ENCODE measurements around the gene NACC2.

The NACC2 gene

GRCh38 chr9:135963938-135964337 is 131.2 kb downstream of the NACC2 start:
- Histone ChIP-seq H3K4me3 (ENCODE audit: low read length) (no peak overlapping the region), H3K36me3 (ENCODE audit: insufficient read depth, low read length) (no peaks in the 10 kb centered on the region), H3K4me1 (ENCODE audit: control insufficient read depth, insufficient read depth, low read length) (peaks cover 14% of the 10 kb centered on the region), H3K9me3 (replicated peaks; ENCODE audit: low read length) (no peaks in the 10 kb centered on the region), H3K9ac (ENCODE audit: low read depth, low read length) (no peak overlapping the region), H3K4me2 (ENCODE audit: low read length) (no peak overlapping the region), H3K27me3 (ENCODE audit: control insufficient read depth, insufficient read depth, low read length) (peaks cover 8% of the 10 kb centered on the region)

- no peak overlapping the region for H3K4me2 ChIP-seq (ENCODE audit: low read length)
- no peaks in the 10 kb centered on the region for H3K36me3 ChIP-seq (ENCODE audit: insufficient read depth, low read length)
- peaks cover 8% of the 10 kb centered on the region for H3K27me3 ChIP-seq (ENCODE audit: control insufficient read depth, insufficient read depth, low read length)
- H3K9ac ChIP-seq (ENCODE audit: low read depth, low read length), result no peak overlapping the region
- H3K4me3 ChIP-seq (ENCODE audit: low read length), result no peak overlapping the region
- no peaks in the 10 kb centered on the region for H3K9me3 ChIP-seq (replicated peaks; ENCODE audit: low read length)
- peaks cover 14% of the 10 kb centered on the region for H3K4me1 ChIP-seq (ENCODE audit: control insufficient read depth, insufficient read depth, low read length)
Measured at GRCh38 chr9:135963338-135963737, 131.8 kb downstream of the NACC2 start.

GRCh38 chr9:135962696-135963307 is 132.3 kb downstream of the NACC2 start:
- H3K4me2 ChIP-seq (ENCODE audit: low read length), result no peak overlapping the region
- no peak overlapping the region for H3K4me3 ChIP-seq (ENCODE audit: low read length)
- no peaks in the 10 kb centered on the region for H3K9me3 ChIP-seq (replicated peaks; ENCODE audit: low read length)
- H3K9ac ChIP-seq (ENCODE audit: low read depth, low read length), result no peak overlapping the region
- H3K4me1 ChIP-seq (ENCODE audit: control insufficient read depth, insufficient read depth, low read length), result peaks cover 13% of the 10 kb centered on the region
- H3K27me3 ChIP-seq (ENCODE audit: control insufficient read depth, insufficient read depth, low read length), result peaks cover 8% of the 10 kb centered on the region
- no peaks in the 10 kb centered on the region for H3K36me3 ChIP-seq (ENCODE audit: insufficient read depth, low read length)

DNA sequence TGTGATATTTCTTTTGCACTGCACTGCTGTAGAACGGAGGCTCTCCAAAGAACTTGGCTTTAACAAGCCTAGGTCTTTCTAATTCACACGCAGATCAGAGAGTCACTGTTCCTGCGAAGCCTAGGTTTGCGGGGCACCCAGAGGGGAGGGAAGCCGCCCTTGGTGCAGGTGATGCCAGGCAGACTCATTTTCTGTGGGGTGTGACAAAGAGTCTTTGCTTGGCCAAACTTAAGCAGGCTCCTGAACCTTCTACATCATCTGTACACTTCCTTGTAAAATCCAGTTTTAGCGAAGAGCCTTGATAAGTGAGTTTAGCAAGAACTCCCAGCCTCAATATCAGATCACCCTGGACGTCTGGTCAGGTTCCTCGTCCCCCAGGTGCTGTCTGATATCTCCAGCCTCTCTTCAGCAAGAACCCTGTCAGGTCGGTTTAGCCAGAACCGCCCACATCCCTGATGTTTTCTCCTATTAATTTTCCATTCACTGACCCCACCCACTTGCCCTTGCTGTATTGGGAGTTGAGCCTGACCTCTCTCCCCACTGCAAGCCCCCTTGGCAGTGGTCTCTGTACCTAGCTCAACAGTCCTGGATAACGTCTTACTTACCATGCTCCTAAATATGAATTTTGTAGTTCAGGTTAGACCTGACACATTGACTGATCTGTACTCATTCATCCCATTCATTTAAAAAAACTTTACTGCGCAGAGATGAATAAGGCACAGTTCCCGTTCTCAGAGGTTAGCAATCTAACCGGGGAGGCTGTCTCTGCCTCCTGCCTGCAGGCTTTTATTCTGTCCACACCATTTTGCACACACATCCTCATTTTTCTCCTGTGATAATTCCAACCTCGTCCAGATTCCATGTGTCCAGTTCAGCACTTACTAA is 133.0 kb downstream of the NACC2 start:
- Histone ChIP-seq H3K9ac (ENCODE audit: low read depth, low read length) (no peak overlapping the region), H3K4me1 (ENCODE audit: control insufficient read depth, insufficient read depth, low read length) (peaks cover 10% of the 10 kb centered on the region), H3K4me3 (ENCODE audit: low read length) (no peak overlapping the region), H3K27me3 (ENCODE audit: control insufficient read depth, insufficient read depth, low read length) (peaks cover 8% of the 10 kb centered on the region), H3K9me3 (replicated peaks; ENCODE audit: low read length) (no peaks in the 10 kb centered on the region), H3K4me2 (ENCODE audit: low read length) (peak overlapping the region; percentile 45), H3K36me3 (ENCODE audit: insufficient read depth, low read length) (no peaks in the 10 kb centered on the region)

DNA sequence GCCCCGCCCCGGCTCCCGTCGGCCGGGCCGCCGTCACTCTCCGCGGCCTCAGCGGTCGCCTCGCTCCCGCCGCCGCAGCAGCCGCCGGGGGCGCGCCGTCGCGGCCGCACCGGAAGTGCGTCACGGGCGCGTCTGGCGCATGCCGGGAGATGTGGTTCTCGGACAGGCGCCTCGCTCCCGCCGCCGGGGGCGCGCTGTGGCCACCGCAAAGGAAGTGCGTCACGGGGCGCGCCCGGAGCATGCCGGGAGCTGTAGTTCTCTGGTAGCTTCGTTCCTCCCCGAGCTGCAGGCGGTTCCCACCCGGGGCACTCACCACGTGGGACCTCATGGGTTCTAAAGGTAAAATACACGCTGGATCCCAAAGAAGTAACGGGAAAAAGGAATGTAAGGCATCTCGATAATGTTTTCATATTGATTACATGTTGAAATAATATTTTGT is 133.8 kb downstream of the NACC2 start, which contains the start of gene UBAC1:
UBAC1 (minus strand) TSS at position 97 of the 439 bp plus-strand sequence. CDS start 211 bp downstream, outside the sequence.
- Histone ChIP-seq H3K4me3 (ENCODE audit: low read length) (peak within 1 kb of the TSS; percentile 77), H3K27me3 (ENCODE audit: control insufficient read depth, insufficient read depth, low read length) (peaks cover 8% of the 10 kb centered on the region), H3K4me2 (ENCODE audit: low read length) (peak within 1 kb of the TSS; percentile 83), H3K9ac (ENCODE audit: low read depth, low read length) (peak within 1 kb of the TSS; percentile 74), H3K36me3 (ENCODE audit: insufficient read depth, low read length) (no peaks in the 10 kb centered on the region), H3K9me3 (replicated peaks; ENCODE audit: low read length) (no peaks in the 10 kb centered on the region), H3K4me1 (ENCODE audit: control insufficient read depth, insufficient read depth, low read length) (peaks cover 10% of the 10 kb centered on the region)

DNA sequence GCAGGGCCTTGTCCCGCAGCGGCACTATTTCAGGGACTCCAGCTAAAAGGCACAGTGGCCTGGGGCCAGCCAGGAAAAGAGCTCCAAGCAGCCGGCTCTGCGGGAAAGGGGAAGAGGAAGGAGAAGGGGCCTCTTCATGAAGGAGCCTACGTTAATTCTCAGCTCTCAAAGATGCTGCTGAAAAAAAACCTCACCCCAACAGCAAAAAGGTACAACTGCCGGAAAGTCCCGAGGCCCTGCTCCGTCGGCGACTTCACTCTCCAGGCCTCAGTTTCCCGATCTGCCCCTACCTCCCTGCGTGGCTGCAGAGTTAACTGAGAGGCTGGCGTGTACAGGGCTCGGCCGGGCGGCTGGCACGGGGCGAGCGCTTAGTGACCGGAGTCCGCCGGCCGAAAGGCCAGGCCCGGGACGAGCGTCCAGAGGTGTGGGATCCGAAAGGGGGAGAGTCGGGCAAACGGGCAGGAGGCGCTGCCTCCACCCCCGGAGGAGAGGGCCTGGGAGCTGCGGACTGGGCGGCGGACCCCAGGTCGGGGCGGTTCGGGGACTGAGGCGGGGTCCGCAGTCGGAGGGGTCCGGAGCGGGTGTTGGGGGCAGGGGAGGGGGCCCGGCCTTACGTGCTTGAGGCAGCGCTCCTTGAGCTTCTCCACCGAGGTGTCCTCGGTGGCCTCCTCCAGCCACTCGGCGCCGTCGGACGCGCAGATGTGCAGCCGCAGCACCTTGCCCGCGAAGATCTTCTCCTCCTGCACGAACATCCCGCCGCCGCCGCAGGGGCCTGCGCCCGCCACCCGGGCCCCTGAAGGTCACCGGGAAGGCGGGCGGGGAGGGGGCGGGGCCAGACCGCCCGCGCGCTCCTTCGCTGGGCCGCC is 134.4 kb downstream of the NACC2 start:
- H3K4me2 ChIP-seq (ENCODE audit: low read length), result peak overlapping the region; percentile 83

DNA sequence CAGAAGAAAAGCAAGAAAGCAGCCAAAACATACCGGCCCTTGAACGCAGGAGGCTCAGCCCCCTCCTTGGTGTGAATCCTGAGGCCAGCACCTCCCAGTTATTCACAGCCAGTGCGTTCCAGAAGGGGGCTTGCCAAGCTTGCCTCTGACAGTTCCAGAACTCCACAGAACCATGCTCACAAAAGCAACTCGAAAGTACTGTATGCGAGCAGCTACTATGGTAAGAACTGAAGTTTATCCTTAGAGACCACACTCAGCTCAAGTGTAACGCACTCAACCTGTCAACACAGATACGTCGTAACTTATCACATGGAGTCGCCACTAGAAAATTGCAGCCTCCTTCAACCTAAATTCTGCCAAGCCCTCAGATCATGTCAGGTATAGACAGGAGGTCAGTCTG is 135.3 kb downstream of the NACC2 start:
- peaks cover 10% of the 10 kb centered on the region for H3K4me1 ChIP-seq (ENCODE audit: control insufficient read depth, insufficient read depth, low read length)
- no peaks in the 10 kb centered on the region for H3K36me3 ChIP-seq (ENCODE audit: insufficient read depth, low read length)
- H3K4me3 ChIP-seq (ENCODE audit: low read length), result peak overlapping the region; percentile 77
- H3K9me3 ChIP-seq (replicated peaks; ENCODE audit: low read length), result no peaks in the 10 kb centered on the region
- peak overlapping the region; percentile 74 for H3K9ac ChIP-seq (ENCODE audit: low read depth, low read length)
- peak overlapping the region; percentile 83 for H3K4me2 ChIP-seq (ENCODE audit: low read length)
- H3K27me3 ChIP-seq (ENCODE audit: control insufficient read depth, insufficient read depth, low read length), result peaks cover 8% of the 10 kb centered on the region

More for the DNA sequence above, 134.4 kb downstream of the NACC2 start:
- Histone ChIP-seq H3K4me3 (ENCODE audit: low read length) (peak overlapping the region; percentile 77), H3K4me1 (ENCODE audit: control insufficient read depth, insufficient read depth, low read length) (peaks cover 10% of the 10 kb centered on the region), H3K27me3 (ENCODE audit: control insufficient read depth, insufficient read depth, low read length) (peaks cover 8% of the 10 kb centered on the region), H3K36me3 (ENCODE audit: insufficient read depth, low read length) (no peaks in the 10 kb centered on the region), H3K9ac (ENCODE audit: low read depth, low read length) (peak overlapping the region; percentile 74), H3K9me3 (replicated peaks; ENCODE audit: low read length) (no peaks in the 10 kb centered on the region)

- H3K27me3 ChIP-seq (ENCODE audit: control insufficient read depth, insufficient read depth, low read length), result peaks cover 8% of the 10 kb centered on the region
- no peak overlapping the region for H3K4me2 ChIP-seq (ENCODE audit: low read length)
- no peaks in the 10 kb centered on the region for H3K9me3 ChIP-seq (replicated peaks; ENCODE audit: low read length)
- H3K4me3 ChIP-seq (ENCODE audit: low read length), result no peak overlapping the region
- H3K36me3 ChIP-seq (ENCODE audit: insufficient read depth, low read length), result peaks cover 4% of the 10 kb centered on the region
- peaks cover 10% of the 10 kb centered on the region for H3K4me1 ChIP-seq (ENCODE audit: control insufficient read depth, insufficient read depth, low read length)
- no peak overlapping the region for H3K9ac ChIP-seq (ENCODE audit: low read depth, low read length)
Measured at GRCh38 chr9:135958485-135958884, 136.6 kb downstream of the NACC2 start.

DNA sequence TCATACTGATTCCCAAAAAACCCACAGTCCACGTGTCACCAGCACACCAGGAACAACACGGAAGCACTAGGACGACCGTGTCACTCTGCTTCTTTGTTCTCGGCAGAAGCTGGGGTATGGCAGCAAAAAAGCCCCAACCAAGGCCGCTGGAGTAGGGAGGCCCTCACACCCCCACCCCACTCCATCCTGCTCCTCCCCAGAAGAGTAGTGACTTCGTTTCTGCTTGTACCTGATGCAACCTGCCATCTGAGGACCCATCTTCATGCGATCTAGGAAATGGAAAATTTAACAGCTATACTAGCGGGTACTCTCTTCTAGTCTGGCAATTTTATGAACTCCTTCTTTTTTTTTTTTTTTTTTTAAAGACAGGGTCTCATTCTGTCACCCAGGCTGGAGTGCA is 137.7 kb downstream of the NACC2 start:
- peaks cover 4% of the 10 kb centered on the region for H3K27me3 ChIP-seq (ENCODE audit: control insufficient read depth, insufficient read depth, low read length)
- H3K4me2 ChIP-seq (ENCODE audit: low read length), result no peak overlapping the region
- no peak overlapping the region for H3K4me3 ChIP-seq (ENCODE audit: low read length)
- H3K9me3 ChIP-seq (replicated peaks; ENCODE audit: low read length), result no peaks in the 10 kb centered on the region
- no peak overlapping the region for H3K9ac ChIP-seq (ENCODE audit: low read depth, low read length)
- H3K4me1 ChIP-seq (ENCODE audit: control insufficient read depth, insufficient read depth, low read length), result peaks cover 10% of the 10 kb centered on the region
- H3K36me3 ChIP-seq (ENCODE audit: insufficient read depth, low read length), result peaks cover 4% of the 10 kb centered on the region

DNA sequence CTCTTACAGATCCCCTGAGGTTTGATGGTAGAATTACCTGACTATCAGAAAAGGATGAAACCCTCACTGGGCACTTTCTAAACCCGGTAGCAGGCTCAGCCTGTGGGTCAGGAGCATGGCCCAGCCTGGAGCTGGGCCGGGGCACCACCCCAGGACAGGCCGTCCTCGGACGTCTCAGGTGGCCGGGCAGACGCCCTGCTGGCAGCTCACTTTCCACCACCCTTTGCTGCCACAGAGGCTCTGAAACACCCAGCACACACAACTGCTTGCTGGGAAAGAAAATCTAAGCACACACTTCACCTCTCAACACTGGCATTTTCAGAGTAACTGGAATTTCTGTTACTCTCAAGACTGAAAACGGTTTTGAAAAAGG is 138.3 kb downstream of the NACC2 start:
- Histone ChIP-seq H3K4me2 (ENCODE audit: low read length) (no peak overlapping the region), H3K9ac (ENCODE audit: low read depth, low read length) (no peak overlapping the region), H3K4me3 (ENCODE audit: low read length) (no peak overlapping the region), H3K9me3 (replicated peaks; ENCODE audit: low read length) (no peaks in the 10 kb centered on the region), H3K4me1 (ENCODE audit: control insufficient read depth, insufficient read depth, low read length) (peaks cover 15% of the 10 kb centered on the region), H3K36me3 (ENCODE audit: insufficient read depth, low read length) (peaks cover 9% of the 10 kb centered on the region), H3K27me3 (ENCODE audit: control insufficient read depth, insufficient read depth, low read length) (no peaks in the 10 kb centered on the region)
